ENCODE results near the gene GSN.

GSN gene

GRCh38 chr9:121322037-121322736 is 54.2 kb downstream of the GSN start:
- in situ Hi-C loops (cut with MboI; ENCODE audit: low sequenced_read_pairs) = no loop called here

- in situ Hi-C loops (cut with MboI; ENCODE audit: low sequenced_read_pairs) = no loop called here
Measured at GRCh38 chr9:121322737-121323448, 54.9 kb downstream of the GSN start.

GRCh38 chr9:121323449-121324151 is 55.6 kb downstream of the GSN start:
- in situ Hi-C loops (cut with MboI; ENCODE audit: low sequenced_read_pairs) = no loop called here

GRCh38 chr9:121324316-121324715 is 56.4 kb downstream of the GSN start:
- in situ Hi-C loops (cut with MboI; ENCODE audit: low sequenced_read_pairs) = no loop called here

GRCh38 chr9:121324755-121325154 is 56.8 kb downstream of the GSN start:
- in situ Hi-C loops (cut with MboI; ENCODE audit: low sequenced_read_pairs) = no loop called here

GRCh38 chr9:121325387-121325786 is 57.4 kb downstream of the GSN start:
- in situ Hi-C loops (cut with MboI; ENCODE audit: low sequenced_read_pairs) = no loop called here

- in situ Hi-C loops (cut with MboI; ENCODE audit: low sequenced_read_pairs) = no loop called here
Measured at GRCh38 chr9:121326130-121326838, 58.3 kb downstream of the GSN start.

GRCh38 chr9:121326901-121327613 is 59.1 kb downstream of the GSN start:
- in situ Hi-C loops (cut with MboI; ENCODE audit: low sequenced_read_pairs) = no loop called here

- in situ Hi-C loops (cut with MboI; ENCODE audit: low sequenced_read_pairs) = no loop called here
Measured at GRCh38 chr9:121328476-121328875, 60.5 kb downstream of the GSN start.

- in situ Hi-C loops (cut with MboI; ENCODE audit: low sequenced_read_pairs) = no loop called here
Measured at GRCh38 chr9:121328876-121329681, 61.1 kb downstream of the GSN start.

GRCh38 chr9:121331549-121331948 is 63.6 kb downstream of the GSN start:
- in situ Hi-C loops (cut with MboI; ENCODE audit: low sequenced_read_pairs) = no loop called here

GRCh38 chr9:121331992-121332685 is 64.2 kb downstream of the GSN start:
- in situ Hi-C loops (cut with MboI; ENCODE audit: low sequenced_read_pairs) = no loop called here

- in situ Hi-C loops (cut with MboI; ENCODE audit: low sequenced_read_pairs) = no loop called here
Measured at GRCh38 chr9:121333950-121334773, 66.2 kb downstream of the GSN start.

- in situ Hi-C loops (cut with MboI; ENCODE audit: low sequenced_read_pairs) = no loop called here
Measured at GRCh38 chr9:121336665-121337064, 68.7 kb downstream of the GSN start.

GRCh38 chr9:121339437-121339836 is 71.5 kb downstream of the GSN start:
- in situ Hi-C loops (cut with MboI; ENCODE audit: low sequenced_read_pairs) = no loop called here

- in situ Hi-C loops (cut with MboI; ENCODE audit: low sequenced_read_pairs) = no loop called here
Measured at GRCh38 chr9:121340676-121341392, 72.9 kb downstream of the GSN start.

GRCh38 chr9:121344184-121344583 is 76.2 kb downstream of the GSN start:
- in situ Hi-C loops (cut with MboI; ENCODE audit: low sequenced_read_pairs) = no loop called here

- in situ Hi-C loops (cut with MboI; ENCODE audit: low sequenced_read_pairs) = no loop called here
Measured at GRCh38 chr9:121345070-121345469, 77.1 kb downstream of the GSN start.

All from hTERT RPE-1 (cell line).